HEK293 (cell line): ENCODE data around the gene SAMD14.

Experiments
- KLF16 ChIP-seq: fragments of 450-650 bp; formaldehyde crosslinking; IDR thresholded peaks from 2 replicates; pipeline ENCODE4 v1.5.1; 2017; ENCODE audit warnings: missing biosample characterization, missing genetic modification characterization
- SALL2 ChIP-seq: fragments of 450-650 bp; formaldehyde crosslinking; IDR thresholded peaks from 2 replicates; pipeline ENCODE4 v1.5.0; 2017; ENCODE audit warnings: missing biosample characterization, mild to moderate bottlenecking, missing genetic modification characterization, borderline replicate concordance
- ZBTB10 ChIP-seq: fragments of 450-650 bp; formaldehyde crosslinking; IDR thresholded peaks from 2 replicates; pipeline ENCODE4 v1.5.1; 2016; ENCODE audit warnings: missing biosample characterization, missing genetic modification characterization
- ZFP3 ChIP-seq: fragments of 450-650 bp; formaldehyde crosslinking; IDR thresholded peaks from 2 replicates; pipeline ENCODE4 v1.5.1; 2016; ENCODE audit warnings: low read depth, missing biosample characterization, missing genetic modification characterization
- ZNF24 ChIP-seq: fragments of 450-650 bp; formaldehyde crosslinking; IDR thresholded peaks from 2 replicates; pipeline ENCODE4 v1.5.1; 2016; ENCODE audit warnings: missing biosample characterization, missing genetic modification characterization
- ZNF510 ChIP-seq: fragments of 450-650 bp; formaldehyde crosslinking; IDR thresholded peaks from 2 replicates; pipeline ENCODE4 v1.5.1; 2018; ENCODE audit warnings: mild to moderate bottlenecking, missing genetic modification characterization, missing biosample characterization; ENCODE audit not compliant: insufficient replicate concordance
- TF ChIP-seq, protein P1 (sequence below): fragments of 450-650 bp; formaldehyde crosslinking; IDR thresholded peaks from 2 replicates; pipeline ENCODE4 v1.5.1; 2017; ENCODE audit warnings: missing biosample characterization, mild to moderate bottlenecking, missing genetic modification characterization, moderate library complexity
- TF ChIP-seq, protein P2 (sequence below): fragments of 450-650 bp; formaldehyde crosslinking; IDR thresholded peaks from 2 replicates; pipeline ENCODE4 v1.5.1; 2016; ENCODE audit warnings: missing biosample characterization, missing genetic modification characterization
- TF ChIP-seq, protein P3 (sequence below): fragments of 450-650 bp; IDR thresholded peaks from 2 replicates; pipeline ENCODE4 v1.5.1; 2018; ENCODE audit warnings: missing biosample characterization, missing genetic modification characterization

DNA sequence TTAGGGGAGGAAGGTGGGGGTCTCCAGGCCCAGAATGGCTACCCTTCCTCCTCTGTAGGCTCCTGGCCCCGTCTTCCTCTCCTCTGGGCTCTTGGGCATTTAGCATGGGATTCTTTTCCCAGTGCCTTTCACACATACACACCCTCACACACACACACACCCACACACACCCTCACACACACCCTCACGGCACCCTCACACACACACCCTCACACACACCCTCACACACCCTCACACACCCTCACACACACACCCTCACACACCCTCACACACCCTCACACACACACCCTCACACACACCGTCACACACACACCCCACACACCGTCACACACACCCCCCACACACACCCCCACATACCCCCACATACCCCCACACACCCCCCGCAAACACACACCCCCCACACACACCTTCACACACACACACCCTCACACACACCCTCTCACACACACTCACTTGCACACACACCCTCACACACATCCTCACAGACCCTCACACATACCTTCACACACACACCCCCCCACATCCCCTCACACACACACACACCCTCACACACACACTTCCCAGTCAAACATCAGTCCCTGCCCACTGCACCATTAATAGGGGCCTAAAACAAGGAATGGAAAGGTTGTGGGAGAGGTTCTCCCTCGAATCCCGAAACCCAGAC is 36.7 kb upstream of the SAMD14 start:
- TF ChIP-seq KLF16 (tag by site-specific recombination) (no peak), SALL2 (no peak), ZBTB10 (tag by site-specific recombination) (no peak), ZNF24 (tag by site-specific recombination) (no peak), ZNF510 (tag by site-specific recombination) (no peak), ZFP3 (no peak)
- TF ChIP-seq, protein P1, sequence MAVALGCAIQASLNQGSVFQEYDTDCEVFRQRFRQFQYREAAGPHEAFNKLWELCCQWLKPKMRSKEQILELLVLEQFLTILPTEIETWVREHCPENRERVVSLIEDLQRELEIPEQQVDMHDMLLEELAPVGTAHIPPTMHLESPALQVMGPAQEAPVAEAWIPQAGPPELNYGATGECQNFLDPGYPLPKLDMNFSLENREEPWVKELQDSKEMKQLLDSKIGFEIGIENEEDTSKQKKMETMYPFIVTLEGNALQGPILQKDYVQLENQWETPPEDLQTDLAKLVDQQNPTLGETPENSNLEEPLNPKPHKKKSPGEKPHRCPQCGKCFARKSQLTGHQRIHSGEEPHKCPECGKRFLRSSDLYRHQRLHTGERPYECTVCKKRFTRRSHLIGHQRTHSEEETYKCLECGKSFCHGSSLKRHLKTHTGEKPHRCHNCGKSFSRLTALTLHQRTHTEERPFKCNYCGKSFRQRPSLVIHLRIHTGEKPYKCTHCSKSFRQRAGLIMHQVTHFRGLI (tag by site-specific recombination), result no peak
- TF ChIP-seq, protein P2, sequence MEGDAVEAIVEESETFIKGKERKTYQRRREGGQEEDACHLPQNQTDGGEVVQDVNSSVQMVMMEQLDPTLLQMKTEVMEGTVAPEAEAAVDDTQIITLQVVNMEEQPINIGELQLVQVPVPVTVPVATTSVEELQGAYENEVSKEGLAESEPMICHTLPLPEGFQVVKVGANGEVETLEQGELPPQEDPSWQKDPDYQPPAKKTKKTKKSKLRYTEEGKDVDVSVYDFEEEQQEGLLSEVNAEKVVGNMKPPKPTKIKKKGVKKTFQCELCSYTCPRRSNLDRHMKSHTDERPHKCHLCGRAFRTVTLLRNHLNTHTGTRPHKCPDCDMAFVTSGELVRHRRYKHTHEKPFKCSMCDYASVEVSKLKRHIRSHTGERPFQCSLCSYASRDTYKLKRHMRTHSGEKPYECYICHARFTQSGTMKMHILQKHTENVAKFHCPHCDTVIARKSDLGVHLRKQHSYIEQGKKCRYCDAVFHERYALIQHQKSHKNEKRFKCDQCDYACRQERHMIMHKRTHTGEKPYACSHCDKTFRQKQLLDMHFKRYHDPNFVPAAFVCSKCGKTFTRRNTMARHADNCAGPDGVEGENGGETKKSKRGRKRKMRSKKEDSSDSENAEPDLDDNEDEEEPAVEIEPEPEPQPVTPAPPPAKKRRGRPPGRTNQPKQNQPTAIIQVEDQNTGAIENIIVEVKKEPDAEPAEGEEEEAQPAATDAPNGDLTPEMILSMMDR (tag by site-specific recombination), result no peak
- TF ChIP-seq, protein P3, sequence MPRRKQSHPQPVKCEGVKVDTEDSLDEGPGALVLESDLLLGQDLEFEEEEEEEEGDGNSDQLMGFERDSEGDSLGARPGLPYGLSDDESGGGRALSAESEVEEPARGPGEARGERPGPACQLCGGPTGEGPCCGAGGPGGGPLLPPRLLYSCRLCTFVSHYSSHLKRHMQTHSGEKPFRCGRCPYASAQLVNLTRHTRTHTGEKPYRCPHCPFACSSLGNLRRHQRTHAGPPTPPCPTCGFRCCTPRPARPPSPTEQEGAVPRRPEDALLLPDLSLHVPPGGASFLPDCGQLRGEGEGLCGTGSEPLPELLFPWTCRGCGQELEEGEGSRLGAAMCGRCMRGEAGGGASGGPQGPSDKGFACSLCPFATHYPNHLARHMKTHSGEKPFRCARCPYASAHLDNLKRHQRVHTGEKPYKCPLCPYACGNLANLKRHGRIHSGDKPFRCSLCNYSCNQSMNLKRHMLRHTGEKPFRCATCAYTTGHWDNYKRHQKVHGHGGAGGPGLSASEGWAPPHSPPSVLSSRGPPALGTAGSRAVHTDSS (tag by site-specific recombination), result no peak
